Keratinocyte (primary cell): ENCODE results near the gene BID. TPM values are rescaled to one million over a fixed set of nuclear protein-coding genes. Genes with fewer than 3 reads are reported as not detected.
"Not testable (repeated sequence)": the region's sequence is repeated elsewhere in the genome, so short reads cannot be mapped to it uniquely, and the experiment has no call there.

ENCODE experiments used
- DNase-seq: peaks from one replicate; pipeline ENCODE4 v3.0.0-alpha.2; 2011; ENCODE audit warnings: low read depth, missing footprints, low spot score
- FAIRE-seq: peaks from 2 replicates; lab custom pipeline; 2011; peaks lifted over from hg19 to GRCh38; lab: Jason Lieb, UNC
- H2AFZ ChIP-seq: 2 replicates; pipeline ENCODE4 v1.6.0; 2012; ENCODE audit warnings: low read length, control low read depth, inconsistent platforms; ENCODE audit not compliant: control insufficient read depth
- H3K27ac ChIP-seq: 2 replicates; pipeline ENCODE4 v1.5.1; 2011; ENCODE audit warnings: low read length; ENCODE audit not compliant: control insufficient read depth, insufficient read depth
- H3K27me3 ChIP-seq: 3 replicates; pipeline ENCODE4 v1.6.0; 2011; ENCODE audit warnings: low read length; ENCODE audit not compliant: control insufficient read depth, insufficient read depth; ENCODE audit errors: extremely low read depth
- H3K36me3 ChIP-seq, 2 experiments: 2 replicates in 1 of 2; 3 replicates in 1 of 2; pipeline ENCODE4 v1.5.1; 2011; ENCODE audit warnings: low read length in 2 of 2, mild to moderate bottlenecking in 1 of 2; ENCODE audit not compliant: control insufficient read depth in 2 of 2, insufficient read depth in 2 of 2; ENCODE audit errors: extremely low read depth in 1 of 2
- H3K4me1 ChIP-seq: 3 replicates; pipeline ENCODE4 v1.5.1; 2011; ENCODE audit warnings: low read length; ENCODE audit not compliant: control insufficient read depth, insufficient read depth; ENCODE audit errors: extremely low read depth
- H3K4me2 ChIP-seq: 3 replicates; pipeline ENCODE4 v1.6.0; 2011; ENCODE audit warnings: low read depth, low read length; ENCODE audit not compliant: control insufficient read depth, insufficient read depth; ENCODE audit errors: extremely low read depth
- H3K4me3 ChIP-seq, 3 experiments: fragments of 200-600 bp in 1 of 3; sonication (generic) in 1 of 3; 2 replicates in 2 of 3; 3 replicates in 1 of 3; pipeline ENCODE4 v1.5.1; 2011 to 2016; ENCODE audit warnings: low read length in 3 of 3, mild to moderate bottlenecking in 3 of 3, control low read depth in 2 of 3, inconsistent platforms in 1 of 3, low read depth in 1 of 3, mixed read lengths in 1 of 3, mixed run types in 1 of 3, moderate library complexity in 1 of 3; ENCODE audit not compliant: control insufficient read depth in 2 of 3, insufficient read depth in 2 of 3; ENCODE audit errors: extremely low read depth in 1 of 3
- H3K79me2 ChIP-seq: 2 replicates; pipeline ENCODE4 v1.6.0; 2012; ENCODE audit warnings: low read length; ENCODE audit not compliant: control insufficient read depth, insufficient read depth
- H3K9ac ChIP-seq: 3 replicates; pipeline ENCODE4 v1.6.0; 2011; ENCODE audit warnings: low read length; ENCODE audit not compliant: control insufficient read depth, insufficient read depth; ENCODE audit errors: extremely low read depth
- H3K9me1 ChIP-seq: 3 replicates; pipeline ENCODE4 v1.6.0; 2011; ENCODE audit warnings: low read length; ENCODE audit not compliant: control insufficient read depth, insufficient read depth; ENCODE audit errors: extremely low read depth
- H3K9me3 ChIP-seq: 2 replicates; pipeline ENCODE4 v1.5.1; 2012; ENCODE audit warnings: low read depth, low read length; ENCODE audit not compliant: control insufficient read depth
- H4K20me1 ChIP-seq: 3 replicates; pipeline ENCODE4 v1.6.0; 2011; ENCODE audit warnings: low read length; ENCODE audit not compliant: control insufficient read depth, insufficient read depth; ENCODE audit errors: extremely low read depth
- CTCF ChIP-seq, 3 experiments: IDR thresholded peaks in 1 of 3; conservative IDR thresholded peaks in 1 of 3; optimal IDR thresholded peaks in 1 of 3; 2 replicates in 2 of 3; 3 replicates in 1 of 3; pipeline versions ENCODE3 to v1.5.1; 2011; ENCODE audit warnings: low read length in 3 of 3, mild to moderate bottlenecking in 3 of 3, moderate library complexity in 2 of 3, control low read depth in 1 of 3, inconsistent platforms in 1 of 3; ENCODE audit not compliant: insufficient read depth in 2 of 3; ENCODE audit errors: extremely low read depth in 1 of 3
- EZH2 ChIP-seq: IDR thresholded peaks from one replicate; pipeline ENCODE4 v1.6.1; 2012; ENCODE audit warnings: inconsistent platforms, mild to moderate bottlenecking, low read length, moderate library complexity
- dilution Hi-C: fragments of 300-500 bp; cut with MboI; formaldehyde crosslinking; loops from one replicate; pipeline ENCODE4 v1.7.0; 2020; ENCODE audit warnings: low sequenced_read_pairs; ENCODE audit not compliant: extremely low pct_ligation_motif_present
- polyA plus RNA-seq, 5 experiments: library from polyadenylated mRNA; depleted of rRNA in 3 of 5; stranded (reverse) in 3 of 5; stranded (forward) in 1 of 5; unstranded in 1 of 5; fragments of >200 nt; gene quantifications; 1 replicate in 1 of 5; 2 replicates in 3 of 5; 3 replicates in 1 of 5; pipeline versions ENCODE4 v1.2.1 to v1.2.3, GENCODE V29; 2011 to 2012; ENCODE audit warnings: missing spikeins in 2 of 5, low read depth in 1 of 5, low replicate concordance in 1 of 5

The BID gene
- polyA plus RNA-seq, 1 donor (not counting 4 experiments of a cell fraction or from before 2014, with no cell fraction given), result 46.0 TPM

GRCh38 chr22:17698948-17699347 lies 75.3 kb downstream of the BID start:
- Histone ChIP-seq H3K4me3 (no peak overlapping the region), H3K9me1 (no peaks in the 10 kb centered on the region), H2AFZ (no peak overlapping the region), H3K9me3 (no peaks in the 10 kb centered on the region), H4K20me1 (no peaks in the 10 kb centered on the region), H3K79me2 (peaks cover 6% of the 10 kb centered on the region), H3K4me2 (no peak overlapping the region), H3K4me1 (no peaks in the 10 kb centered on the region), H3K27me3 (no peaks in the 10 kb centered on the region), H3K9ac (no peak overlapping the region), H3K36me3 (peaks cover 5 to 13% of the 10 kb centered on the region in 2 experiments), H3K27ac (no peak overlapping the region)
- no peak for TF ChIP-seq CTCF (optimal IDR thresholded peaks at IDR 0.05 in 1 of 3, IDR thresholded peaks at IDR 0.05 in 1 of 3, conservative IDR thresholded peaks at IDR 0.05 in 1 of 3; ENCODE audit: extremely low read depth in 1 of 3, insufficient read depth in 2 of 3, low read length in 3 of 3)
- TF ChIP-seq EZH2, result no peak
- FAIRE-seq, result no peak
- no peak for DNase-seq
- dilution Hi-C loops, result no loop called here

DNA sequence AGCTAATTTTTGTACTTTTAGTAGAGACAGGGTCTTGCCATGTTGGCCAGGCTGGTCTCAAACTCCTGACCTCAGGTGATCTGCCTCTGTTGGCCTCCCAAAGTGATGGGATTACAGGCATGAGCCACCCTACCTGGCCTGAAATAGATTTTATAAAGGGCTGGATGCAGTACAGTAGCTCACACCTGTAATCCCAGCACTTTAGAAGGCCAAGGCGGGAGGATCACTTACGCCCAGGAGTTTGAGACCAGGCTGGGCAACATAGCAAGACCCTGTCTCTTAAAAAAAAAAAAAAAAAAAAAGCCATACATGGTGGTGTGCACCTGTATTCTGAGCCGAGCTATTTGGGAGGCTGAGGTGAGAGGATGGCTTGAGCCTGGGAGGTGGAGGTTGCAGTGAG lies 76.0 kb downstream of the BID start:
- H4K20me1 ChIP-seq, H3K4me1 ChIP-seq, dilution Hi-C loops, H2AFZ ChIP-seq, H3K9me1 ChIP-seq, FAIRE-seq, H3K27ac ChIP-seq, H3K27me3 ChIP-seq, H3K9me3 ChIP-seq, H3K4me2 ChIP-seq, H3K4me3 ChIP-seq, H3K79me2 ChIP-seq, DNase-seq, H3K9ac ChIP-seq: not testable (repeated sequence)
- H3K36me3 ChIP-seq, result peaks cover 5 to 13% of the 10 kb centered on the region in 2 experiments

- H3K36me3 ChIP-seq, result peaks cover 4 to 14% of the 10 kb centered on the region in 2 experiments
- H3K4me2 ChIP-seq, DNase-seq, H3K27ac ChIP-seq, H3K9me1 ChIP-seq, H2AFZ ChIP-seq, H3K4me1 ChIP-seq, H3K9me3 ChIP-seq, H3K79me2 ChIP-seq, H3K27me3 ChIP-seq, H3K4me3 ChIP-seq, FAIRE-seq, H3K9ac ChIP-seq, dilution Hi-C loops, H4K20me1 ChIP-seq: not testable (repeated sequence)
These were observed 77.1 kb downstream of the BID start for GRCh38 chr22:17697196-17697595.
